Iris pigment epithelial cell (primary cell): ENCODE data around the gene SETBP1.

Experiments
- DNase-seq: peaks from one replicate; pipeline ENCODE4 v3.0.0-alpha.2; 2011; ENCODE audit warnings: low read depth

The SETBP1 gene

DNA sequence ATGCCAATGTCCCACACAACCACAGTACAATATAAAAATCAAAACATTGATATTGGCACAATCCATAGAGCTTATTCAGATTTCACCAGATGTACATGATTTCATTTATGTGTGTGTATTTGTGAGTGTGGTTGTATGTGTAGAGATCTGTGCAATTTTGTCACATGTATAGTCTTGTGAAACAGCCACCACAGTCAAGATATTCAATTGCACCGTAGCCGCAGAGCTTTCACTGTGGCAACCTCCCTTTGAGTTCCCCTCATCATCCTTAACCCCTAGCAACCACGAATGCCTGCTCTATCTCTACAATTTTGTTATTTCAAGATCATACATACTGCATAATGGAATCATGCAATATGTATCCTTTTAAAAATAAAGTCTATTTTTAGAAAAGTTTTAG, 391.3 kb downstream of the SETBP1 start:
- DNase-seq, result no peak

DNA sequence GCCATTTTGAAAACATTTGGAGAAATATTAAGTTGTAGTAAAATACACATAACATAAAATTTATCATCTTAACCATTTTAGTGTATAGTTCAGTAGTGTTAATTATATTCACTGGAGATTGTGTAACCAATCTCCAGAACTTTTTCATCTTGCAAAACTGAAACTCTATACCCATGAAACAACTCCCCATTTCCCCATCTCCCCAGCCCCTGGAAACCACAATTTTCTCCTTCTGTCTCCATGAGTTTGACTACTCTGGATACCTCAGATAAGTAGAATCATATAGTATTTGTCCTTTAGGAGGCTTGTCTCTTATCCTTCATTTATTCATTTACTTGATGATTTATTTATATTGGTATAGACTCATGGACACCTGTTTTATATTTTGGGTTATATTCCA, 392.9 kb downstream of the SETBP1 start:
- no peak for DNase-seq

DNA sequence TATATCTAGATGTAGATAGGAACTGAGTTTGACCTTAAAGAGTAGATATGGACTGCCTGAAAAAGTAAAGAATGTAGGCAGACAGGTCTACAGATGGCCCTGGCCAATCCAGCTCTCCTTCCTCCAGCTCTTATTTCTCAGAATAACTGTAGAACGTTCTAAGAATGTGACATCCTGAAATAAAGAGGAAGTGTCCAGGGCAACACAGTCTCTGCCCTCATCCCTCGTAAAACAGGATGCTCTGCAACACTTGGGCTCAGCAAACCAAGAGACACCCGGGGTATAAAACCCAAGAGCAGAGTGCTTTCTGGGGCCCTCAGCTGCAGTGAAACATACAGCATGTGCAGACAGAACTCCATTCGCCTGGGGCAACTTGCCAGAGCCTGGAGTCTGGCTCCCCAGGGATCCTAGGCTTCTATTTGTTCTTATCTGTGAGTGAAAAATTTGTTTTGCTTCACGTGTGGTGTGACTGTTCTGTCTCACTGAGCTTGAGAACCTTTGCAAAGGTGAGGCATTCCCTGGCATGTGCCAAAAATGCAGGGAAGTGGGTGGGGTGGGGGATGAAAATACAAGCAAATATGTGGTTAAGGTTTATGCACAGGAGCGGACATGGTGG, 401.0 kb downstream of the SETBP1 start:
- no peak for DNase-seq

DNA sequence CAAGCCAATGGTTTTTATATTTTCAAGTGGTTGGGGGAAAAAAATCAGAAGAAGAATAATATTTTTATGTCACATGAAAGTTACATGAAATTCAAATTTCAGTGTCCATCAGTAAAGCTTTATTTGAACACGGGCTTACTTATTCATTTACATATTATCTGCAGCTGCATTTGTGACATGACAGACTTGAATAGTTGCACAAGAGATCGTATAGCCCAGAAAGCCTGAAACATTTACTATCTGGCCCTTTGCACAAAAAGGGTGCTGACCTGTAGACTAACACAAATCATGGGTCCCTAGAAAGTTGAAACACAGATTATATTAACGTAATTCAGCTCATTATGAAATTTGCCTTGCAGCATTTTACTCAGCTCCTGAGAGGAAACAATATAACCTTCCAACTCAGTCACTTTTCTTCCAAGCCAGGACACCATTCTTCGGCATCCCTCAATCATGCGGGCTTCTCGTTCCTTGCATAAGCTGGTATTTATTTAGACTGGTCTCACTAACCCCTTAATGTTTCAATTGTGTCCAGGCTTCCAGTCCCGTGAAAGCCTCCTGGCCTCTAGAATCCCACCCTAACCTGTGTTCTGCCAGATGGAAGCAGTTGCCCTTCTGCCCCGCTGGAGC, 402.7 kb downstream of the SETBP1 start:
- no peak for DNase-seq

DNA sequence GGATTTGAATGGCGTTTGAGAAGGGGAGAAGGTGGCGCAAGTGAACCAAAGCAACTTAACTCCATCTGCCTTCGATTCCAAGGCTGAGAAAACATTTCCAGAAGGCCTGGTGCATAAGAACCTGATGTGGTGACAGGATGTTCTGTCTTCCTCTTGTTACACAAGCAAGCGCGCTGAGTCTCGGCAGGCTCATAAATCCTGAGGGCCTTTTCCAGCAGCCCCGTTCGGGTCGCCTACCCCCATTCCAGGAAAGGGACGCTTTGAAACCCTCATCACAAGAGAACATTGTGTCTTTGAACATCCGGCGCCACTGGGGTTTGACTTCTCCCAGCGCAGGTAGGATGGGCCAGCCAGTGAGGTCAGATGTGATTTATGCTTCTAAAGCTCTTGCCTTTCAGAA, 403.5 kb downstream of the SETBP1 start:
- DNase-seq, result no peak

DNA sequence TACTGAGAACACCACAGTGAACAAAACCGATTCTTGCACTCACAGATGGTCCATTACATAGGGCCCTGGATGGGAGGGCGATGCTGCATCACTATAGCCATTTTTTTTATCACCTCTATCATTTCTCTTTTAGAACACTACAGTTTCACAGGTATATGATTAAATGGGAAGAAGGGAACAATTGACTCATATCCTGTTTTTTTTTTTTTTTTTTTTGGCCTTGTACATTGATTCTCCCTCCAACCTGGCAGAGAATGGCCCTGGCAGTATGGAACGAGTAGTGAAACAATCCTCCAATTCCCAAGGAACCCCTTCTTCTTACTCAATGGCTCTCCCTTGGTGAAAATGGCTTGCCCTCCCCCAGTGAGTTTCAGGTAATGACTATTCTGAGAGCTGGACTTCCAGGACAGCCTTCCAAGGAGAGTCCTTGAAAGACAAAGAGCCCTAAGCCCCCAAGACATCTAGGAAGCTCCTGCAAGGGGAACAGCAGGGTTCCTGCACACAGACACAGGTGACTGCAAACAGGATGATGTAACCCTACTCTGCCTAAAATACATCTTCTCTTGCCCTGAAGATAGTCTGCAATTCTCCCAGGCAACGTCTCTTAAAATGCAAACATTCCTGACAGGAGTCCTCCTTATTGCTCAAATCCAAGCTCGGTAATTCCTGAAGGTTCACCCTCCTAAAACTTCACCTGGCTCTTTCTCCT, 405.4 kb downstream of the SETBP1 start:
- DNase-seq, result no peak

DNA sequence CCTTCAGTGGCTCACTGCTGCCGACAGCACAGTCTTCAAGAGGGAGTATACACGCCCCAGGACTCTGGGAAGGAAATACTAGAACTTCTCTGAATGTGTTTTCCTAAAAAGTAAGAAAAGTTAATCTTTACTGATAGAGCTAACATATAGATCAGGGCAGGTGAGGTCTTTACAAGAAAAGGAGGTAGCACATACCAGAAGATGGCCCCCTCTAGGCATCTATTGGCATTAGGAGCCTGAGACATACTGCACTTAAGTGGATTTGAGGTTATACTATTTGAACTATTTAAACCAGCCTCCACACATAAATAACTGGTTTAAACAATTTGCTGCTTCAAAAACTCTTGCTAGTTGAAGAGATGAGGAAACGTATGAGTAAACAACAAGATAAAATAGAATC, 406.1 kb downstream of the SETBP1 start:
- no peak for DNase-seq

DNA sequence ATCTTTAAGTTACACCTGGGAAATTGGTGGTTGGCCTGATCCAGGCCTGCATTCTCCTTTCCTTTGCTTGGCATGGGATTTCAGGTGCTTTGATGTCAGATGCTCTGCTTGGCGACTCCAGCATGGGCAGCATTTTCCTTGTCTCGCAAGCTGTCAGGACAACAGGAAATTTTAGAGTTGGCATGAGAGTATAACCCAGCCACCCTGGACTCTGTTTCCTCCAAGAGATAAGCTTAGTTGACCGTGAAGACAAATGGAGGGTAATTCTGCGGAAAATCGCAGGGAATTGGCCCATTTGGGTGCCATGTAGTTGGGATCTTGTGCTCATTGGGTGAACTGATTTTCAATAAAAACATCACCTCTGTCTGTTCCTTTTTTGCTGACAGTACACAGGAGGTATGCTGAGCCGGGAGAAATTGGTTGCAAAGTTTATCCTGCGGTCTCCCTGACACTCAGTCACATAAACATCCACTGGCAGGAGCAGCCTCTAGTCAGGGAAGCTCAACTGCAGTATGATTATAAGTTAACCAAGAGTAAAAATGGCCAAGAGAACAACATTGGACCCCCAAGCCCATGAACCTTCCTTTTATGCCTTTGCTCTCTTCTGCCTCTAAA, 409.9 kb downstream of the SETBP1 start:
- DNase-seq, result no peak

DNA sequence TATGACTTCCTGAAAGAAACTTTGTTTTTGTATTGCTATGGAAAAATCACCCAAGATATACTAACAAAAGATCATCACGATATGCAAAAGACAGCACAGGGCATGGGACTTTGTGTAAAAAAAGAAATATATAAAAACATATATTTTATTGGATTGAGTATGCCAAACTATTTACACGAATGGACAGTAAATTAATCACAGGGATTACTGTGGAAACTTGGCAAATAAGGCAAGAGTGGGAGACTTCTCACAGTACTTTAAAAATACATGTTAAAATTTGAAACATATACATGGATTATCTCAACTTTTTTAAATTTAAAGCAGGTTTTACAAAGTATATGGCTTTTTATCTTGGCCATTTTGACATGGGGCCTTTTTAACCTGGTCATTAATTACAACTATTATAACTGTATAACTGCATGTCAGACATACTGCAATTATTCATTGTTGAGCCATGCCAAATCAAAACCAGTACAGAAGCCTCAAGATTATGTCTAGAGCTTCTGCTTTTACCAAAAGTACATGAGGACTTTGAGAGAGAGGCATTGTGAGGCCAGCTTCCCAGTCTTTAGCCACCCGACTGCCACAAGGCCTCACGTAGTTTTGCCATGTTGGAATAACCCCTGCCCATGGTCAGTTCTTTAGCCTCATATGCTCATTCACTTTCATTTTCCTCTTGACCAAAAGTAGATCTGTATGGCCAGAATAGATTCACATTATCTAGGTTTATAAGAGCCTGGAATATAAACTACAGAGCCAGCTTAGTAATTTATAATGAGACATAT, 419.8 kb downstream of the SETBP1 start:
- DNase-seq, result no peak

DNA sequence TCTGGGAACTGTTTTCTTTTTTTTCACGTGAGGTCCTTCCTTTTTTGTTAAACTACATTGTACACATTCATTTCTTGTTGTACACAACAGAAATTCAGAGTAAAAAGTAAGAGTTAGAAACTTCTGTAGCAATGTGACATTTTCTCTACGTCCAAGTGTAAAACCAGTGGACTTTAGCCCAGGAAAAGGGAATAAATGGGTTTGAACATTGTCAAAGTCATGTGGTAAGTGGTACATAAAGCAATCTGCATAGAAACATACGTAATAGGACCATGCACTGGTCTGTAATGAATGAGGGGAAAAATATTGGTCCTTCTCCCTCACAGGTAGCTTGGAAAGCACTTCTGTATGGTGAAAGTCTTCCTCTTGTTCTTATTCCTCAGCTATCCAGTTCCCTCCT, 421.4 kb downstream of the SETBP1 start:
- no peak for DNase-seq

DNA sequence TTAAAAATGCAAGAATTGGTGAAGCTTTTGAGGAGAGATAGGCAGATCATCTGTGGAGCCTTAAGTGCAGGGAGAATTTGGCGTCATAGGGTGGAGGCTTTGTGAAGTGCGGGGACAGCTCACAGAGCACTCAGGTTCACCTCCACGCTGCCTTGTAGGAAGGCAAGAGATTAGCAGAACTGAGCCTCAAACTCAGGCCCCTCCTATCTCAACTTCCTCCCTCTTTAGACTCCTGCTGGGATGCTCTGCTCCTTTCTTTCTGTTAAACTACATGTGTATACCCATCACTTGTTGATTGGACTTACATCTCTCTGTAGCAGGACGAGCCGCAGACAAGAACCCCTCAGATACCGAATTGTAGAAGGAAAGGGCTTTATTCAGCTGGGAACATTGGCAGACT, 422.2 kb downstream of the SETBP1 start:
- no peak for DNase-seq

DNA sequence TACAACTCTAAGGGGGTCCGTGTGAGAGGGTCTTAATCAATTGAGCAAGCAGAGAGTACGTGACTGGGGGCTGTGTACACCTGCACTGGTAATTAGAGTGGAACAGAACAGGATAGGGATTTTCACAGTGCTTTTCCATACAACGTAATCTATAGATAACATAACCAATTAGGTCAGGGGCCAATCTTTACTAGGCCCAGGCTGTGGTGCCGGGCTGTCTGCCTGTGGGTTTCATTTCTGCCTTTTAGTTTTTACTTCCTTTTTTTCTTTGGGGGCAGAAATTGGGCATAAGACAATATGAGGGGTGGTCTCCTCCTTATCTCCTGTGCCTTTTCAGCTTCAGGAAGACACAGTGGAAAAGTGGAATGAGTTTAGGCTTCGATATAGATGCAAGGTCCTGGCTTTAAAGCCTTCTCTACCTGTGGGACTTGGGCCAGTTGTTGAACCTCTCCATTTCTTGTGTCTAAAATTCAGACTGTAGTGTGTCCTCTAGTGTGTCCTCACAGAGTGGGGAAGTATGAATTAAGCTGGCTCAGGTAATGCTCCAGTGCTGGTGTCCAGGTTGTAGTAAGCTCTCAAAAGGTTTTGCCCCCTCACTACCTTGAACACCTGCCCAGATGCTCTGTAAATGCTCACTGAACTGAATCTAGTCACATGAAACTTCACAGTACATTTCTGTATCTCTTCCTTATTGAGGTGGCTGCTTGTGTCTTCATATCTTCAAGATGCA, 422.8 kb downstream of the SETBP1 start:
- no peak for DNase-seq

DNA sequence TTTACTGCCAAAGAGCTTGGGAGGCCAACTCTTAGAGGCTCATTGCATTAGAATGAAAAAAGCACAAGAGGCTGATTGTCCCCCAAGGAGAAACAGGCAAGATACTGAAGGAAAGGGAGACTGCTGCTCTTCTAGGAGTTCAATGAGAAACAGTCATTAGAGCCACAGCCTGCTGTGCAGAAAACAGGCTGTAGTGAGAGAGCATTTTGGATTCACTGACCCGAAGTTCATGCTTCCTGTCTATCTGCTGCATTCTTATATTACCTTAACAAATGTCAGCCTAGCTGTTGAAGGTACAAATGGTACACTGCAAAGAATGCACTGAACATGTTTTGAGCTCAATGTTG, 423.3 kb downstream of the SETBP1 start:
- DNase-seq, result no peak

DNA sequence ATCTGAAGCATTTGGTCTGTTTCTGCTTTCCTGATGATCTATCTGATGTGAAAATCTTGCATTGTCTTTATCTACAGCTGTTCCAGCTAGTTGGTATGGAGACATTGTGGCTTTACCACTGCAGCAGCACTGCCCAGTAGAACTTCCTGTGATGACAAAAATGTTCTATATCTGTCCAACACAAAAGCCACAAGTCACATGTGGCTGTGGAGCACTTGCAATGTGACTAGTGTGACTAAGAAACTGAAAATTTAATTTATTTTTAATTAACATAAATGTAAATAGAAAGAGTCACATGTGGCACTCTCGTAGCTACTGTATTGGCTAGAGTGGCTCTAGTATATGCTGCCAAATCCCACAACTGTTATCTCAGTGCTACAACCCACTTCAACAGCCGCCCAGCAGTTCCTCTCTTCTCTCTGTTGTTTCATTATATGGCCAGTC, 425.7 kb downstream of the SETBP1 start:
- DNase-seq, result peak; percentile 3

DNA sequence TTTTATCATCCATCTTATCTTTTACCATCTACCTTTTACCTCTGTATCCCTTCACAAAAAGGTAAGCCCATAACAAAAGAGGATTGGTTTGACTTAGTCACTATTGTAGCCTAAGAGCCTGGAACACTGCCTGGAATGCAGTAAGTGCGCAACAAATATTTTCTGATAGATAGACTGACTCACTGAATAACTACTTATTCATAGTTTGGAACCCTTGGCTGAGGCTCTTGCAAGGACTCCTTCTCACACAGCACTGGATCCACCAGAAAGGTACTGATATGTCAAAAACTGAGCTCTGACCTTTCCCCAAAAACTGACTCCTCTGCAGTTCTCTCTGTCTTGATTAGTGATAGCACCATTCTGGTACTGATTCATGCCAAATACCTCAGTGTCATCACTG, 426.7 kb downstream of the SETBP1 start:
- DNase-seq, result peak; percentile 4

DNA sequence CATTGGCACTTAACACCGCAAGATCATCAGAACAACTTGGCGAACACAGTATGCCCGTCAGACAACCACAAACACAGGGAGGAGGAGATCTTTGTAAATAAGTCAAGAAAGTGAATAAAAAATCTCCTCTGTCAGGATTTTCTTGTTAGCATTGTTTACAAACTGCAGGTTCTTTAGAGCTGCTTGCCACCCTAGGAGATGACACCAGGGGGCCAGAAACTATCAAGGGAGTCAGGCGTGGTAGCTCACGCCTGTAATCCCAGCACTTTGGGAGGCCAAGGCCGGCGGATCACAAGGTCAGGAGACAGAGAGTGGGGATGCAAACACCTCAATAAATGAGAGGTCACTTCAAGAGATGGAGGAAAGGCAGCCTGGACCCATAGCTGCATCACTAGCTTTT, 428.1 kb downstream of the SETBP1 start:
- DNase-seq, result no peak

DNA sequence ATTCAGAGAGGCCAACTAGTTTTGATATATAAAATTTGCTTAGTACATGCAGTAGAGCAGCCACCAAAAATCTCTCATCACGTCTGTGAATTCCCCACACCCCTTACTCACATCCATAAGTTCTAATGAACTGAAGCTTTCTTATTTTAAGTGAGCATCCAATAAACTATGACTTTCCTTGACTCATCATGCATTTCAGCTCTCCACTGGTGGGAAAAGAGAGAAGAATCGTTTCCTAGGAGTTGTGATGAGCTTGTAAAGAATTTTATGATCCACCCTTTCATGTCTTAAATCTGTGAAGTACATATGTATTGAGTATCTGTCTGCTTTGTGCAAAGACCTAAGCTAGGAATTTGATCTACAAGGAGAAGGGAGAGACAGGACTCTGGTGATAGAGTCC, 428.6 kb downstream of the SETBP1 start:
- no peak for DNase-seq

DNA sequence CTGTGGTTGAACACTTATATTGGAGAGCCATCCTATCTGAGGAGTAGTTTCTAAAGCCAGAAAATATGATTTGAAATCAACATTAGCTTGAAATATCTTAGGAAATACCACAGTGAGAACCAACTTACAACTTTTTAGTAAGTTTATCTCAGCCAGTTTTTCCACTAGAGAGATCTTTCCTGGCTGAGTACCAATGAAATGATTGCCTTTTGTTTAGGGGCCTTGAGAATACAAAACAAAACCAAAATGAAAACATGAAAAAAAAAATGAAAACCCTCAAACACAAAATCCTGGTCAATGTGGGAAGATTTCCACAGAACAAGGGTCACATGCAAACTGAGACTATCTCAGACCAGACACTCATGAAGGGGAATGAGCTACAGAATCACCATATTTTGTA, 429.0 kb downstream of the SETBP1 start:
- no peak for DNase-seq

DNA sequence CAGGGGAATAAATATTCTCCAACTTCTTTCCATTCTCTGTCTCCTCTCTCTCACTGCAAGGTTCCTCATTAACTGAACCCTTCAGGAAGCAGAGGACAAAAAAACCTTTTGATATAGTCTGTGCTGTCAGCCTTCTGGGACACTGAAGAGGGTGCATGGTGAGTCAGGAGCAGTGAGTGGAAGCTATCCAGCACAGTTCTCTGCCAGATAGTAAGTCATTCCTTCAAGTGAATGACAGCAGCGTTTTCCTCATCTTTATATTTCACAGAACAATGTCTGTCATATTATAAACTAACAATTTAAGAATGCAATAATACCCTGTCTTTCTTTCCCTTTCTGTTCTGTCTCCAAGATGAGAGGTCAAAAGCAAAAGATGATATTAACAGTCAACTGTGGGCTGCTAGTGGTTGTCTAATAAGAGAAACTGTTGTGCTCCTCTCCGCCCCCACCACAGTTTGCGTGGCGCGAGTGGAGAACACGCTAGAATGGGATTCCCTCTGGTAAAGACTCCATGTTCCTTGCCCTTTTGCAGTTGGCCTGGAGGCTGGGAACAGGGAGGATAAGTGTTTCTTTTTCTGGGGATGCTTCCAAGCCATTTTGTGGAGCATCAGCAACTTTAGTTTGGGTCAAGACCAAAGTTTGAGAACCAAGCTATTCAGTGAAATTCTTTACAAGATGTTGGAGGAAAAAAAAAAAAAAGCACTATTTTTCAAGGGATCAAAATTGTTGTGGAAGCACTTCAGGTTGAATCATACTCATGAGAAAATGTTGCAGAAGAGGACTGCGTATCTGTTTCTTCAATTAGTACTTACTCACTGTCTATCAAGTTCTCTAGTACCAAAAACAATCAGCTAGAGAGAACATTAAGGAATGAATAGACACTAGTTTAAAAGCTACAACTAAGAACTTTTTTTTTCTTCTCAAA, 430.2 kb downstream of the SETBP1 start:
- DNase-seq, result no peak

DNA sequence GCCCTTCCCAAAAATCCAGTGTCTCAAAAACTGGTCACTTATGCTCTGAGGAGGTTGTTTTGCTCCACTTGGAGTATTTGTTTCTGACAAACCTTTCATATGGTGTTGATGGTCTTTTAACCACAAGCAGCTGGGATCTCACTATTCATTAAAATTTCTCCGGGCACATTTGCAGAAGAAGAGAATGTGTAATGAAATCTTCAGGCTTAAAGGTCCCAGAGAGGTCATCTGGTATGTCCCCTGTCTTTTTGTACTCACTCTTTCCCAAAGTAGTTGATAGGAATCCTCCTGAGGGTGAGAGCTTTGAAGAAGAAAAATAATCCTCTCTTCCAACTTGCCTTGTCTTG, 430.8 kb downstream of the SETBP1 start:
- DNase-seq, result no peak

DNA sequence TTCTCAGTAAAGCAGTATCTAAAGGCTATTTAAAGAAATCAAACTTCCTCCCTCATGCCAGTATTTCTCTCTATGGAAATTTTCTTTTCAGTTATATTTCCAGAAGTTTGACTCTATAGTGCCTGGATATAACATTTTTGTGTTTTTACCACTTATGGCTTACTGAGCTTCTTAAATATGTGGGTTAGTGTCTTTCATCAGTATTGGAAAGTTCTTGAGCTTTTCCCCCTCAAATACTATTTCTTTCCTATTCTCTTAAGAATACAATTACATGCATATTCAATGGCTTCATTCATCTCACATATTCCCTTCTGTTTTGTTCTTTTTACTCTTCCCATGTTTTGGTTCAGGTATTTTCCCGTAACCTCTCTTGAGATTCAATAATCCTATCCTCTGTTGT, 432.0 kb downstream of the SETBP1 start:
- no peak for DNase-seq
